ENCODE results near the gene PRTG.

Gene PRTG

GRCh38 chr15:55619783-55620182, 123.2 kb downstream of the PRTG start:
- Histone ChIP-seq H3K27me3 (ENCODE audit: insufficient read depth, poor library complexity, severe bottlenecking) (peaks cover 6% of the 10 kb centered on the region), H3K27ac (replicated peaks) (no peak overlapping the region), H3K4me3 (replicated peaks; ENCODE audit: insufficient read depth, low read length) (no peak overlapping the region)
- no peak for TF ChIP-seq GABPA (IDR thresholded peaks at IDR 0.05; ENCODE audit: low read depth)
- peak; percentile 75; the same call in 1 of the 2 replicates for TF ChIP-seq SPI1 (IDR thresholded peaks at IDR 0.05; ENCODE audit: borderline replicate concordance, low read depth)
- no peak for DNase-seq (ENCODE audit: low read depth in 1 of 2, low spot score in 1 of 2)

GRCh38 chr15:55618387-55618786, 124.6 kb downstream of the PRTG start:
- Histone ChIP-seq H3K4me3 (replicated peaks; ENCODE audit: insufficient read depth, low read length) (no peak overlapping the region), H3K27me3 (ENCODE audit: insufficient read depth, poor library complexity, severe bottlenecking) (peaks cover 6% of the 10 kb centered on the region), H3K27ac (replicated peaks) (no peak overlapping the region)
- no peak for DNase-seq (ENCODE audit: low read depth in 1 of 2, low spot score in 1 of 2)
- TF ChIP-seq REST (IDR thresholded peaks at IDR 0.05; ENCODE audit: insufficient replicate concordance, low read depth) (no peak), POLR2AphosphoS5 (IDR thresholded peaks at IDR 0.05; ENCODE audit: low read depth) (no peak), CTCF (IDR thresholded peaks at IDR 0.05; ENCODE audit: insufficient read depth, low read length) (no peak), GABPA (IDR thresholded peaks at IDR 0.05; ENCODE audit: low read depth) (no peak), SPI1 (IDR thresholded peaks at IDR 0.05; ENCODE audit: borderline replicate concordance, low read depth) (no peak)

GRCh38 chr15:55615445-55615844, 127.5 kb downstream of the PRTG start:
- Histone ChIP-seq H3K4me3 (replicated peaks; ENCODE audit: insufficient read depth, low read length) (no peak overlapping the region), H3K27ac (replicated peaks) (no peak overlapping the region), H3K27me3 (ENCODE audit: insufficient read depth, poor library complexity, severe bottlenecking) (peaks cover 9% of the 10 kb centered on the region)
- no peak for TF ChIP-seq SPI1 (IDR thresholded peaks at IDR 0.05; ENCODE audit: borderline replicate concordance, low read depth)
- no peak for TF ChIP-seq GABPA (IDR thresholded peaks at IDR 0.05; ENCODE audit: low read depth)
- no peak for TF ChIP-seq POLR2AphosphoS5 (IDR thresholded peaks at IDR 0.05; ENCODE audit: low read depth)
- TF ChIP-seq CTCF (IDR thresholded peaks at IDR 0.05; ENCODE audit: insufficient read depth, low read length): no peak
- no peak for TF ChIP-seq REST (IDR thresholded peaks at IDR 0.05; ENCODE audit: insufficient replicate concordance, low read depth)
- DNase-seq (ENCODE audit: low read depth in 1 of 2, low spot score in 1 of 2): no peak

GRCh38 chr15:55613727-55614126, 129.2 kb downstream of the PRTG start:
- no peak overlapping the region for H3K27ac ChIP-seq (replicated peaks)
- TF ChIP-seq POLR2AphosphoS5 (IDR thresholded peaks at IDR 0.05; ENCODE audit: low read depth): no peak
- TF ChIP-seq SPI1 (IDR thresholded peaks at IDR 0.05; ENCODE audit: borderline replicate concordance, low read depth): no peak
- TF ChIP-seq CTCF (IDR thresholded peaks at IDR 0.05; ENCODE audit: insufficient read depth, low read length): no peak
- TF ChIP-seq GABPA (IDR thresholded peaks at IDR 0.05; ENCODE audit: low read depth): no peak
- no peak for TF ChIP-seq REST (IDR thresholded peaks at IDR 0.05; ENCODE audit: insufficient replicate concordance, low read depth)
- H3K4me3 ChIP-seq (replicated peaks; ENCODE audit: insufficient read depth, low read length): no peak overlapping the region
- DNase-seq (ENCODE audit: low read depth in 1 of 2, low spot score in 1 of 2): no peak
- peaks cover 3% of the 10 kb centered on the region for H3K27me3 ChIP-seq (ENCODE audit: insufficient read depth, poor library complexity, severe bottlenecking)
